Neuronal stem cell (in vitro differentiated cells): Measurements from ENCODE around the gene SYAP1.

Experiments
- DNase-seq: peaks from one replicate; pipeline ENCODE4 v3.0.0-alpha.2; 2013; ENCODE audit warnings: low spot score
- H2AFZ ChIP-seq: one replicate; pipeline ENCODE4 v1.6.1; 2013; ENCODE audit warnings: mild to moderate bottlenecking, low read length, inconsistent platforms
- H2AK5ac ChIP-seq: 2 replicates; pipeline ENCODE4 v1.6.1; 2013; ENCODE audit warnings: low read depth, mild to moderate bottlenecking, inconsistent platforms, low read length, moderate library complexity, mixed read lengths
- H2BK120ac ChIP-seq: 2 replicates; pipeline ENCODE4 v1.6.1; 2013; ENCODE audit warnings: low read depth, mild to moderate bottlenecking, inconsistent platforms, low read length, moderate library complexity, mixed read lengths
- H2BK12ac ChIP-seq: one replicate; pipeline ENCODE4 v1.6.1; 2013; ENCODE audit warnings: low read length, inconsistent platforms
- H2BK15ac ChIP-seq: 2 replicates; pipeline ENCODE4 v1.6.1; 2013; ENCODE audit warnings: mild to moderate bottlenecking, low read length, inconsistent platforms, mixed read lengths
- H2BK5ac ChIP-seq: one replicate; pipeline ENCODE4 v1.6.1; 2013; ENCODE audit warnings: inconsistent platforms, mild to moderate bottlenecking, low read length, moderate library complexity
- H3K14ac ChIP-seq: one replicate; pipeline ENCODE4 v1.6.1; 2013; ENCODE audit warnings: low read length, inconsistent platforms
- H3K18ac ChIP-seq: 2 replicates; pipeline ENCODE4 v1.6.1; 2013; ENCODE audit warnings: low read length, inconsistent platforms
- H3K23ac ChIP-seq: 2 replicates; pipeline ENCODE4 v1.6.1; 2013; ENCODE audit warnings: low read depth, mild to moderate bottlenecking, mixed read lengths, low read length, inconsistent platforms; ENCODE audit not compliant: poor library complexity
- H3K27ac ChIP-seq: replicated peaks from 3 replicates; pipeline ENCODE4 v1.5.1; 2013; ENCODE audit warnings: low read length, inconsistent platforms
- H3K27me3 ChIP-seq, 3 experiments: 2 replicates each; pipeline ENCODE4 v1.6.1; 2013; ENCODE audit warnings: low read length in 3 of 3, mild to moderate bottlenecking in 2 of 3, inconsistent platforms in 1 of 3, low read depth in 1 of 3, mixed read lengths in 1 of 3, moderate library complexity in 1 of 3; ENCODE audit not compliant: control insufficient read depth in 3 of 3, insufficient read depth in 3 of 3
- H3K36me3 ChIP-seq, 2 donors: replicated peaks in 1 of 2; 2 replicates each; pipeline ENCODE4 v1.6.1; 2013; ENCODE audit warnings: low read length in 2 of 2; ENCODE audit not compliant: control insufficient read depth in 2 of 2, insufficient read depth in 2 of 2
- H3K4ac ChIP-seq: 2 replicates; pipeline ENCODE4 v1.6.1; 2013; ENCODE audit warnings: inconsistent platforms, mild to moderate bottlenecking, low read length, moderate library complexity
- H3K4me1 ChIP-seq, 2 donors: 1 replicate in 1 of 2; 2 replicates in 1 of 2; pipeline ENCODE4 v1.6.1; 2013; ENCODE audit warnings: low read length in 2 of 2, low read depth in 1 of 2; ENCODE audit not compliant: control insufficient read depth in 2 of 2, insufficient read depth in 1 of 2
- H3K4me2 ChIP-seq: one replicate; pipeline ENCODE4 v1.6.1; 2013; ENCODE audit warnings: mild to moderate bottlenecking, low read length, inconsistent platforms; ENCODE audit not compliant: insufficient read depth, poor library complexity, severe bottlenecking
- H3K4me3 ChIP-seq, 2 donors: 2 replicates each; pipeline ENCODE4 v1.5.1; 2013; ENCODE audit warnings: low read length in 2 of 2, mild to moderate bottlenecking in 2 of 2, inconsistent platforms in 1 of 2, moderate library complexity in 1 of 2
- H3K79me1 ChIP-seq: one replicate; pipeline ENCODE4 v1.6.1; 2013; ENCODE audit warnings: low read depth, mild to moderate bottlenecking, inconsistent platforms, low read length, moderate library complexity
- H3K9ac ChIP-seq: one replicate; pipeline ENCODE4 v1.6.1; 2013; ENCODE audit warnings: mild to moderate bottlenecking, low read depth, low read length, inconsistent platforms; ENCODE audit not compliant: poor library complexity
- H3K9me3 ChIP-seq, 2 donors: replicated peaks in 1 of 2; 2 replicates each; pipeline versions ENCODE3 to v1.6.1; 2013; ENCODE audit warnings: low read length in 2 of 2, mild to moderate bottlenecking in 2 of 2, inconsistent platforms in 1 of 2, low read depth in 1 of 2, mixed read lengths in 1 of 2, moderate library complexity in 1 of 2; ENCODE audit not compliant: control insufficient read depth in 2 of 2, insufficient read depth in 1 of 2
- H4K8ac ChIP-seq: one replicate; pipeline ENCODE4 v1.6.1; 2013; ENCODE audit warnings: low read depth, mild to moderate bottlenecking, inconsistent platforms, low read length, moderate library complexity
- H4K91ac ChIP-seq: one replicate; pipeline ENCODE4 v1.6.1; 2013; ENCODE audit warnings: low read length, low read depth, mild to moderate bottlenecking, inconsistent platforms; ENCODE audit not compliant: poor library complexity
- WGBS, 2 donors: extraction: QIAGEN DNeasy Blood & Tissue Kit; methylation state at CpG; one replicate each; pipeline ENCODE4 v1.1.7; 2013; ENCODE audit warnings: missing lambda C conversion rate in 2 of 2, mixed read lengths in 1 of 2; ENCODE audit not compliant: insufficient read length in 2 of 2, insufficient replicate concordance in 1 of 2; ENCODE audit errors: extremely low coverage in 2 of 2; 5-methylcytosine and 5-hydroxymethylcytosine counted together

Gene SYAP1

GRCh38 chrX:16733013-16733412 is 13.6 kb downstream of the SYAP1 start:
- H2AK5ac ChIP-seq: no peak overlapping the region
- H3K4me3 ChIP-seq: no peak overlapping the region
- no peak overlapping the region for H2BK15ac ChIP-seq
- no peak overlapping the region for H3K9ac ChIP-seq
- H3K36me3 ChIP-seq: peaks cover 3 to 38% of the 10 kb centered on the region in 2 donors
- no peak overlapping the region for H3K27ac ChIP-seq
- no peak overlapping the region for H3K23ac ChIP-seq
- no peak overlapping the region for H3K4me2 ChIP-seq
- H2BK5ac ChIP-seq: no peak overlapping the region
- H4K91ac ChIP-seq: no peak overlapping the region
- no peaks in the 10 kb centered on the region for H3K27me3 ChIP-seq
- DNase-seq: no peak
- H3K4ac ChIP-seq: no peak overlapping the region
- H3K4me1 ChIP-seq: no peaks in the 10 kb centered on the region
- no peak overlapping the region for H2BK120ac ChIP-seq
- H2AFZ ChIP-seq: no peak overlapping the region
- H4K8ac ChIP-seq: no peak overlapping the region
- no peaks in the 10 kb centered on the region for H3K79me1 ChIP-seq
- H3K14ac ChIP-seq: no peak overlapping the region
- H3K9me3 ChIP-seq: peaks cover 0 to 14% of the 10 kb centered on the region in 2 donors
- no peak overlapping the region for H3K18ac ChIP-seq
- H2BK12ac ChIP-seq: no peak overlapping the region

DNA sequence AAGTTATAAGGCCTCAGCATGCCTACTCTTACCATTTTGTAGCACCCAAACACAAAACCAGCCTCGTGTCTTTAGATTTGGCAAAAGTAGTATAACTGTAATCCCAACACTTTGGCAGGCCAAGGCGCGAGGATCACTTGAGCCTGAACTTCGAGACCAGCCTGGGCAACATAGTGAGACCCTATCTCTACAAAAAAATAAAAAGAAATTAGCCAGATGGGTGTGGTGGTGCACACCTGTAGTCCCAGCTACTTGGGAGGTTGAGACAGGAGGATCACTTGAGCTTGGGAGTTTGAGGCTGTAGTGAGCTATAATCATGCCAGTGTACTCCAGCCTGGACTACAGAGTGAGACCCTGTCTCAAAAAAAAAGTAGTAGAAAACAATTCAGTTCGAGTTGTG is 17.6 kb downstream of the SYAP1 start:
- Histone ChIP-seq H3K36me3 (peaks cover 3 to 69% of the 10 kb centered on the region in 2 donors), H3K4me1 (peaks cover 0 to 6% of the 10 kb centered on the region in 2 donors), H2BK5ac (no peak overlapping the region), H2BK12ac (no peak overlapping the region), H3K4me3 (no peak overlapping the region), H3K23ac (no peak overlapping the region), H3K4me2 (no peak overlapping the region), H3K27ac (no peak overlapping the region), H2BK15ac (no peak overlapping the region), H3K9me3 (no peaks in the 10 kb centered on the region), H3K27me3 (no peaks in the 10 kb centered on the region), H3K4ac (no peak overlapping the region), H3K9ac (no peak overlapping the region), H4K8ac (no peak overlapping the region), H4K91ac (no peak overlapping the region), H3K14ac (no peak overlapping the region), H3K18ac (no peak overlapping the region), H2AK5ac (no peak overlapping the region), H2BK120ac (no peak overlapping the region), H3K79me1 (no peaks in the 10 kb centered on the region), H2AFZ (no peak overlapping the region)
- DNase-seq: no peak
- WGBS, 2 donors: no CpG with 5 or more reads among the region's 5 CpGs

DNA sequence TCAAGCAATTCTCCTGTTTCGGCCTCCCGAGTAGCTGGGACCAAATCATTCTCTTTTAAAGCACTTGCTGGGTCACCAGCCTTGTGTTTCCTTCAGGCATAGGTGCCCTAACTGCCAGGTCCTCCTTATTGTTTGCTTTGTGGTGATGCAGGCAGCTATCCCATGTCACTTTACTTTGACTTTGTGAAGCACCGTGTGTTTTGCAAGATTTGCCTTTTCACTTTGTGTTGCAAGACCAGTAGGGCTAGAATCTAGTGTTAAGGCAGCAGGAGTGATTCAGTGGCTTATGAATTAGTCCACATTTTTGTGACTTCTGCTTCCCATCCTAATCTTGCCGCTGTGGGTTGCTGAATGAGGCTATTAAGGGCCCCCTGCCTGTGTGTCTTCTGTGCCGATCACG is 20.2 kb downstream of the SYAP1 start:
- WGBS, 2 donors: no CpG with 5 or more reads among the region's 6 CpGs

GRCh38 chrX:16743604-16744325 is 24.4 kb downstream of the SYAP1 start:
- Histone ChIP-seq H3K4me2 (no peak overlapping the region), H3K27ac (no peak overlapping the region), H2BK5ac (no peak overlapping the region), H2AFZ (no peak overlapping the region), H2BK120ac (no peak overlapping the region), H2BK12ac (no peak overlapping the region), H3K18ac (no peak overlapping the region), H3K4ac (no peak overlapping the region), H3K27me3 (no peaks in the 10 kb centered on the region), H3K9me3 (no peaks in the 10 kb centered on the region), H4K91ac (no peak overlapping the region), H2BK15ac (no peak overlapping the region), H3K23ac (no peak overlapping the region), H3K36me3 (peaks cover 21 to 86% of the 10 kb centered on the region in 2 donors), H3K14ac (no peak overlapping the region), H3K4me1 (peaks cover 4 to 6% of the 10 kb centered on the region in 2 donors), H3K9ac (no peak overlapping the region), H3K79me1 (no peaks in the 10 kb centered on the region), H4K8ac (no peak overlapping the region), H3K4me3 (no peak overlapping the region), H2AK5ac (no peak overlapping the region)
- no CpG with 5 or more reads among the region's 12 CpGs for WGBS, 2 donors
- DNase-seq: no peak

More for the DNA sequence above, 20.2 kb downstream of the SYAP1 start:
- DNase-seq: no peak
- H2BK15ac ChIP-seq: no peak overlapping the region
- no peaks in the 10 kb centered on the region for H3K9me3 ChIP-seq
- no peaks in the 10 kb centered on the region for H3K79me1 ChIP-seq
- H3K27ac ChIP-seq: peak overlapping the region; percentile 66
- no peak overlapping the region for H3K14ac ChIP-seq
- H2BK12ac ChIP-seq: no peak overlapping the region
- H3K4me1 ChIP-seq: peaks cover 0 to 6% of the 10 kb centered on the region in 2 donors
- H2AK5ac ChIP-seq: no peak overlapping the region
- H2AFZ ChIP-seq: no peak overlapping the region
- H2BK120ac ChIP-seq: no peak overlapping the region
- H4K91ac ChIP-seq: no peak overlapping the region
- H3K4me2 ChIP-seq: peak overlapping the region; percentile 14
- H3K36me3 ChIP-seq: peaks cover 12 to 90% of the 10 kb centered on the region in 2 donors
- H3K4me3 ChIP-seq: no peak overlapping the region
- no peak overlapping the region for H3K18ac ChIP-seq
- peak overlapping the region; percentile 12 for H3K9ac ChIP-seq
- H3K4ac ChIP-seq: no peak overlapping the region
- H2BK5ac ChIP-seq: no peak overlapping the region
- H4K8ac ChIP-seq: no peak overlapping the region
- H3K27me3 ChIP-seq: no peaks in the 10 kb centered on the region
- H3K23ac ChIP-seq: no peak overlapping the region
